MCF 10A (cell line): ENCODE results near the gene BPNT1. TPM values are rescaled to one million over a fixed set of nuclear protein-coding genes. Genes with fewer than 3 reads are reported as not detected.
A peak's percentile ranks its signal among the peaks of the same experiment; 100 is the strongest.

ENCODE experiments used
- BruUV-seq: library from RNA; stranded (reverse); fragments of 400-500 nt; replicated peaks from 2 replicates; lab custom pipeline; 2021; lab: Mats Ljungman, UMichigan
- CTCF ChIA-PET: fragments of 300-600 bp; sonication (Branson Sonifier 250); formaldehyde crosslinking; extraction: SDS; loops from one replicate; lab custom pipeline; 2021; ENCODE audit warnings: antibody characterized with exemption, inconsistent platforms; lab: Yijun Ruan, JAX
- POLR2A ChIA-PET: fragments of 300-600, 350-650 bp; sonication (Branson Sonifier 250); formaldehyde crosslinking; extraction: SDS; loops from one replicate; lab custom pipeline; 2020; ENCODE audit warnings: antibody characterized with exemption, inconsistent platforms; lab: Yijun Ruan, JAX
- DNase-seq: peaks from one replicate; pipeline ENCODE4 v3.0.0-alpha.2; 2018; ENCODE audit not compliant: unreplicated experiment
- H3K27ac Mint-ChIP-seq: one replicate; pipeline ENCODE4 v1.8.0; 2022; ENCODE audit warnings: mild to moderate bottlenecking, low read depth, mixed read lengths; ENCODE audit not compliant: unreplicated experiment
- H3K27me3 Mint-ChIP-seq: one replicate; pipeline ENCODE4 v1.8.0; 2022; ENCODE audit warnings: mixed read lengths; ENCODE audit not compliant: insufficient read depth, unreplicated experiment
- H3K36me3 Mint-ChIP-seq: one replicate; pipeline ENCODE4 v1.8.0; 2022; ENCODE audit warnings: mild to moderate bottlenecking, moderate library complexity, mixed read lengths; ENCODE audit not compliant: insufficient read depth, unreplicated experiment
- H3K4me1 Mint-ChIP-seq: one replicate; pipeline ENCODE4 v1.8.0; 2022; ENCODE audit warnings: mixed read lengths; ENCODE audit not compliant: insufficient read depth, unreplicated experiment
- H3K4me3 Mint-ChIP-seq: one replicate; pipeline ENCODE4 v1.8.0; 2022; ENCODE audit warnings: mild to moderate bottlenecking, moderate library complexity, mixed read lengths; ENCODE audit not compliant: unreplicated experiment
- H3K9me3 Mint-ChIP-seq: one replicate; pipeline ENCODE4 v1.8.0; 2022; ENCODE audit warnings: mixed read lengths; ENCODE audit not compliant: unreplicated experiment
- intact Hi-C: fragments of 100-400 bp; cut with micrococcal nuclease; formaldehyde crosslinking; loops from 2 replicates; pipeline ENCODE4 v1.14.1; 2022
- total RNA-seq: library from RNA; stranded (reverse); gene quantifications from 2 replicates; pipeline ENCODE4 v1.2.3, GENCODE V29; 2022
- TF ChIP-seq, protein P1 (sequence below): fragments of 200-600 bp; IDR thresholded peaks from one replicate; pipeline ENCODE4 v1.8.0; 2022; ENCODE audit warnings: antibody characterized with exemption, mild to moderate bottlenecking; ENCODE audit not compliant: unreplicated experiment

The BPNT1 gene
- total RNA-seq, 1 experiment from 2014 or later: 39.2 TPM

DNA sequence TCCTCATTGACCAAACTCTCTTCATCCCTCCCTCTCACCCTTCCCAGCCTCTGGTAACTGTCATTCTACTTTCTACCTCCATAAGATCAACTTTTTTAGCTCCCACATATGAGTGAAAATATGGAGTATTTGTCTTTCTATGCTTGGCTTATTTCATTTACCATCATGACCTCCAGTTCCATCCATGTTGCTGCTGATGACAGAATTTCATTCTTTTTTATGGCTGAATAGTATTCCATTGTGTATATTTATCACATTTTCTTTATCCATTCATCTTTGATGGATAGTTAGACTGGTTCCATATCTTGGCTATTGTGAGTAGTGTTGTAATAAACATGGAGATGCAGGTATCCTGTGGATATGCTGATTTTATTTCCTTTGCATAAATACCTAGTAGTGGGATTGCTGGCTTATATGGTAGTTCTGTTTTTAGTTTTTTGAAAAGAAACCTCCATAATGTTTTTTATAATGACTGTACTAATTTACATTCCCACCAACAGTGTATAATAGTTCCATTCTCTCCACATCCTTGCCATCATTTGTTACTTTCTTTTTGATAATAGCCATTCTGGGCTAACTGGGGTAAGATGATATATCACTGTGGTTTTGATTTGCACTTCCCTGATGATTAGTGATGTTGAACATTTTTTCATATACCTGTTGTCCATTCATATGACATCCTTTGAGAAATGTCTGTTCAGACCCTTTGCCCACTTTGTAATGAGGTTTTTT, 40.1 kb upstream of the BPNT1 start:
- TF ChIP-seq, protein P1, sequence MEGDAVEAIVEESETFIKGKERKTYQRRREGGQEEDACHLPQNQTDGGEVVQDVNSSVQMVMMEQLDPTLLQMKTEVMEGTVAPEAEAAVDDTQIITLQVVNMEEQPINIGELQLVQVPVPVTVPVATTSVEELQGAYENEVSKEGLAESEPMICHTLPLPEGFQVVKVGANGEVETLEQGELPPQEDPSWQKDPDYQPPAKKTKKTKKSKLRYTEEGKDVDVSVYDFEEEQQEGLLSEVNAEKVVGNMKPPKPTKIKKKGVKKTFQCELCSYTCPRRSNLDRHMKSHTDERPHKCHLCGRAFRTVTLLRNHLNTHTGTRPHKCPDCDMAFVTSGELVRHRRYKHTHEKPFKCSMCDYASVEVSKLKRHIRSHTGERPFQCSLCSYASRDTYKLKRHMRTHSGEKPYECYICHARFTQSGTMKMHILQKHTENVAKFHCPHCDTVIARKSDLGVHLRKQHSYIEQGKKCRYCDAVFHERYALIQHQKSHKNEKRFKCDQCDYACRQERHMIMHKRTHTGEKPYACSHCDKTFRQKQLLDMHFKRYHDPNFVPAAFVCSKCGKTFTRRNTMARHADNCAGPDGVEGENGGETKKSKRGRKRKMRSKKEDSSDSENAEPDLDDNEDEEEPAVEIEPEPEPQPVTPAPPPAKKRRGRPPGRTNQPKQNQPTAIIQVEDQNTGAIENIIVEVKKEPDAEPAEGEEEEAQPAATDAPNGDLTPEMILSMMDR: no peak
- intact Hi-C loops: loop anchor here (10.0 kb wide), 1 partner anchor 295 kb away; no protein-coding TSS in a partner anchor
- H3K4me3 Mint-ChIP-seq: no peak overlapping the region
- ChIA-PET POLR2A (no interaction called here), CTCF (no interaction called here)
- BruUV-seq: no TSS peak
- H3K4me1 Mint-ChIP-seq: peaks cover 3% of the 10 kb centered on the region
- peak overlapping the region; percentile 3 for H3K27ac Mint-ChIP-seq
- no peaks in the 10 kb centered on the region for H3K9me3 Mint-ChIP-seq
- no peak for DNase-seq
- no peaks in the 10 kb centered on the region for H3K27me3 Mint-ChIP-seq
- H3K36me3 Mint-ChIP-seq: peaks cover 94% of the 10 kb centered on the region

DNA sequence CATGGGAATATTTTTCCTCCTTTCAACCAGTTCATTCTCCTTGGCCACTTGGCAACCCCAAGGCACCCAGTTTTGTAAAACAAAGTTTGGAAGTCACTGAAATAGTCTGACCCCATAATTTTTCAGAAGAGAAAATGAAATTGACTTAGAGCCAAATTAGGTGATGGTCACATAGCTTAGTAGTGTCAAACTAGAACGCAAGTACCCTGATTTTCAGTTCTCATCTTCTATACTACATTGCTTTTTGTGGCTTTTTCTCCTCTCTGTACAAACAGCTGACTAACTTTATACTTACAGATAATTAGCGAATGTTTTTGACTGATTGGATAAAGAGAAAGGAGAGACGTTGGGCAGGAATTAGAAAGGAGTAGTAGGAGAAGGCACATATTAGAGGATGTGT, 37.5 kb upstream of the BPNT1 start:
- Mint-ChIP-seq H3K9me3 (no peaks in the 10 kb centered on the region), H3K4me3 (no peak overlapping the region), H3K4me1 (peaks cover 10% of the 10 kb centered on the region), H3K36me3 (peaks cover 91% of the 10 kb centered on the region), H3K27ac (no peak overlapping the region), H3K27me3 (no peaks in the 10 kb centered on the region)
- TF ChIP-seq, protein P1: no peak
- intact Hi-C loops: loop anchor here (10.0 kb wide), 1 partner anchor 292 kb away; no protein-coding TSS in a partner anchor
- ChIA-PET CTCF (interaction anchor here (0.9 to 1.1 kb wide), 3 partner anchors 8 to 650 kb away, joined by 3 to 4 read pairs (median 3); no protein-coding TSS in a partner anchor), POLR2A (interaction anchor here (0.9 to 1.1 kb wide), 2 partner anchors 15 to 20 kb away, joined by 3 read pairs; no protein-coding TSS in a partner anchor)
- no TSS peak for BruUV-seq
- no peak for DNase-seq

DNA sequence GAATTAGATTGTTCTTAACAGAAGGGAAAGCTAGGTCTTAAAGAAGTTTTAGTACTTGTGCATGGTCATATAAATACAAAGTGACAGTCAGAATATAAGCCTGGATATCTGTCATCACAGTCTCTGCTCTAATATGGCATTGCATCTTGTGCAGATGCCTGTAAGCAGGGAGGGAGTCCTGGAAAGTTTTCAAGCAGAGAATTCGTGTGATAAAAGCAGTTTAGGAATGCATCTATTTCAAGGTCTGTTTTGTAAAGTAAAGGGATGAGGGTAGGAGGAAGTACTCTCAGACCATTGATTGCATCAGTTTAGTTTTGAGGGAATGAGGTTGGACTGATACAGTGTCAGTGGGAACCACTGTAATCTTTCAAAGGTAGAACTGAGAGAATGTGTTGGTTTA, 35.0 kb upstream of the BPNT1 start:
- peaks cover 10% of the 10 kb centered on the region for H3K4me1 Mint-ChIP-seq
- H3K27ac Mint-ChIP-seq: peak overlapping the region; percentile 5
- BruUV-seq: no TSS peak
- ChIA-PET CTCF (interaction anchor here (0.7 to 3.8 kb wide), 9 partner anchors 9 to 130 kb away, joined by 3 to 16 read pairs (median 4); no protein-coding TSS in a partner anchor), POLR2A (interaction anchor here (1.1 to 1.5 kb wide), 2 partner anchors 25 to 35 kb away, joined by 3 to 5 read pairs; partner anchors contain the start of gene BPNT1)
- TF ChIP-seq, protein P1: no peak
- no peak overlapping the region for H3K4me3 Mint-ChIP-seq
- H3K9me3 Mint-ChIP-seq: no peaks in the 10 kb centered on the region
- no peak for DNase-seq
- intact Hi-C loops: loop anchor here (10.0 kb wide), 1 partner anchor 290 kb away; no protein-coding TSS in a partner anchor
- peaks cover 79% of the 10 kb centered on the region for H3K36me3 Mint-ChIP-seq
- H3K27me3 Mint-ChIP-seq: no peaks in the 10 kb centered on the region

DNA sequence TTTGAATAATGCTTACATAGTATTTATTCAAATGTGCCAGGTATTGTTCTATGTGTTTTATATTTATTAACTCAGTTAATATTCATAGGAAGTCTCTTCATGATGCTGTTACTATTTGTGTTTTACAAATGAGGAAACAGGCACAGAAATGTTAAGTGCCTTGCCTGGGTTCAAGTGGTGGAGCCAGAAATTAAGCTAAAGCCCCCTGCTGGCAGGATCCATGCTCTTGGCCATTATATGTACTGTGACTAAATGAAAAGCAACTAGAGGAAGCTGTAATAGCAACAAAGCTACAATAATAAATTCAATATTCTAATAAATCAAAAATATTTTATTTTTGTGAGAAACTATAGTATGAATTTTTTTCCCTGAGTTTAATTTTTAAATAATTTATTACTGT, 34.3 kb upstream of the BPNT1 start:
- Mint-ChIP-seq H3K9me3 (no peaks in the 10 kb centered on the region), H3K4me1 (peaks cover 10% of the 10 kb centered on the region), H3K27me3 (no peaks in the 10 kb centered on the region), H3K36me3 (peaks cover 74% of the 10 kb centered on the region), H3K27ac (peak overlapping the region; percentile 5), H3K4me3 (no peak overlapping the region)
- POLR2A ChIA-PET: interaction anchor here (1.1 to 1.5 kb wide), 3 partner anchors 13 to 34 kb away, joined by 3 to 5 read pairs (median 4); partner anchors contain the start of gene BPNT1
- intact Hi-C loops: loop anchor here (10.0 kb wide), 1 partner anchor 289 kb away; no protein-coding TSS in a partner anchor
- BruUV-seq: no TSS peak
- TF ChIP-seq, protein P1: peak; percentile 39
- peak; percentile 43 for DNase-seq
- CTCF ChIA-PET: interaction anchor here (0.7 to 3.8 kb wide), 10 partner anchors 8 to 129 kb away, joined by 3 to 16 read pairs (median 4); no protein-coding TSS in a partner anchor
